H9 (cell line): ENCODE results near the gene MEG3. TPM values are rescaled to one million over a fixed set of nuclear protein-coding genes. Genes with fewer than 3 reads are reported as not detected.

ENCODE experiments used
- DNase-seq: peaks from one replicate; pipeline ENCODE4 v3.0.0-alpha.2; 2017
- H2AFZ ChIP-seq: one replicate; pipeline ENCODE4 v1.6.1; 2013; ENCODE audit warnings: mild to moderate bottlenecking, low read length, control low read depth, moderate library complexity
- H2AK5ac ChIP-seq: 2 replicates; pipeline ENCODE4 v1.6.1; 2013; ENCODE audit warnings: low read length, control low read depth, mixed read lengths; ENCODE audit not compliant: insufficient read length
- H2BK120ac ChIP-seq: one replicate; pipeline ENCODE4 v1.6.1; 2013; ENCODE audit warnings: low read depth, mild to moderate bottlenecking, low read length, control low read depth, inconsistent platforms; ENCODE audit not compliant: poor library complexity, severe bottlenecking
- H2BK12ac ChIP-seq: 2 replicates; pipeline ENCODE4 v1.6.1; 2013; ENCODE audit warnings: low read length, control low read depth, mixed read lengths, low read depth; ENCODE audit not compliant: insufficient read length
- H2BK15ac ChIP-seq: 2 replicates; pipeline ENCODE4 v1.6.1; 2013; ENCODE audit warnings: low read depth, low read length, control low read depth
- H2BK20ac ChIP-seq: one replicate; pipeline ENCODE4 v1.6.1; 2013; ENCODE audit warnings: low read depth, mild to moderate bottlenecking, low read length, control low read depth, inconsistent platforms; ENCODE audit not compliant: poor library complexity, severe bottlenecking
- H2BK5ac ChIP-seq: 2 replicates; pipeline ENCODE4 v1.6.1; 2013; ENCODE audit warnings: low read length, control low read depth, mixed read lengths; ENCODE audit not compliant: insufficient read length
- H3K14ac ChIP-seq: 2 replicates; pipeline ENCODE4 v1.6.1; 2013; ENCODE audit warnings: low read length, control low read depth; ENCODE audit not compliant: insufficient read depth
- H3K18ac ChIP-seq: 2 replicates; pipeline ENCODE4 v1.6.1; 2013; ENCODE audit warnings: low read depth, mild to moderate bottlenecking, mixed read lengths, low read length, control low read depth; ENCODE audit not compliant: insufficient read length
- H3K23ac ChIP-seq: 2 replicates; pipeline ENCODE4 v1.6.1; 2013; ENCODE audit warnings: low read length, control low read depth, mixed read lengths, low read depth; ENCODE audit not compliant: insufficient read length
- H3K23me2 ChIP-seq: 2 replicates; pipeline ENCODE4 v1.6.1; 2013; ENCODE audit warnings: low read depth, mild to moderate bottlenecking, mixed read lengths, low read length, control low read depth; ENCODE audit not compliant: insufficient read length, poor library complexity, severe bottlenecking
- H3K27ac ChIP-seq: 2 replicates; pipeline ENCODE4 v1.5.1; 2013; ENCODE audit warnings: low read length, control low read depth, mixed read lengths, low read depth; ENCODE audit not compliant: insufficient read length
- H3K27me3 ChIP-seq: 2 replicates; pipeline ENCODE4 v1.6.1; 2013; ENCODE audit warnings: low read length, control low read depth, inconsistent platforms; ENCODE audit not compliant: insufficient read depth
- H3K4ac ChIP-seq: 2 replicates; pipeline ENCODE4 v1.6.1; 2013; ENCODE audit warnings: low read depth, mild to moderate bottlenecking, control low read depth, inconsistent platforms, low read length, moderate library complexity
- H3K4me1 ChIP-seq: 2 replicates; pipeline ENCODE4 v1.6.1; 2013; ENCODE audit warnings: low read length, control low read depth, inconsistent platforms; ENCODE audit not compliant: insufficient read depth
- H3K4me2 ChIP-seq: 2 replicates; pipeline ENCODE4 v1.6.1; 2013; ENCODE audit warnings: low read length, control low read depth, mixed read lengths; ENCODE audit not compliant: insufficient read length, insufficient read depth
- H3K56ac ChIP-seq: 2 replicates; pipeline ENCODE4 v1.6.1; 2013; ENCODE audit warnings: low read depth, mild to moderate bottlenecking, mixed read lengths, low read length, control low read depth; ENCODE audit not compliant: insufficient read length
- H3K79me1 ChIP-seq: 2 replicates; pipeline ENCODE4 v1.6.1; 2013; ENCODE audit warnings: low read depth, mild to moderate bottlenecking, moderate library complexity, low read length, control low read depth, inconsistent platforms; ENCODE audit not compliant: insufficient read depth, poor library complexity, severe bottlenecking
- H3K79me2 ChIP-seq: 2 replicates; pipeline ENCODE4 v1.6.1; 2013; ENCODE audit warnings: low read length, control low read depth, inconsistent platforms; ENCODE audit not compliant: insufficient read depth
- H3K9ac ChIP-seq: 2 replicates; pipeline ENCODE4 v1.6.1; 2013; ENCODE audit warnings: low read length, control low read depth, mixed read lengths; ENCODE audit not compliant: insufficient read length; ENCODE audit errors: extremely low read depth
- H3K9me3 ChIP-seq: one replicate; pipeline ENCODE4 v1.6.1; 2013; ENCODE audit warnings: low read depth, low read length, inconsistent platforms; ENCODE audit not compliant: control insufficient read depth
- H3T11ph ChIP-seq: one replicate; pipeline ENCODE4 v1.6.1; 2013; ENCODE audit warnings: mild to moderate bottlenecking, low read length, control low read depth, inconsistent platforms
- H4K20me1 ChIP-seq: one replicate; pipeline ENCODE4 v1.6.1; 2013; ENCODE audit not compliant: control insufficient read depth, insufficient read length, insufficient read depth
- H4K5ac ChIP-seq: 2 replicates; pipeline ENCODE4 v1.6.1; 2013; ENCODE audit warnings: low read depth, mild to moderate bottlenecking, mixed read lengths, low read length, control low read depth; ENCODE audit not compliant: insufficient read length
- H4K8ac ChIP-seq: replicated peaks from 2 replicates; pipeline ENCODE4 v1.6.1; 2013; ENCODE audit warnings: low read length, control low read depth, mixed read lengths, low read depth; ENCODE audit not compliant: insufficient read length
- H4K91ac ChIP-seq: 2 replicates; pipeline ENCODE4 v1.6.1; 2013; ENCODE audit warnings: low read depth, mild to moderate bottlenecking, moderate library complexity, mixed read lengths, low read length, control low read depth; ENCODE audit not compliant: insufficient read length
- H3K27ac Mint-ChIP-seq, 3 experiments: 2 replicates in 2 of 3; 3 replicates in 1 of 3; pipeline ENCODE4 v1.8.0; 2020 to 2021; ENCODE audit warnings: mixed read lengths in 3 of 3, mild to moderate bottlenecking in 1 of 3, moderate library complexity in 1 of 3
- H3K27me3 Mint-ChIP-seq: 2 replicates; pipeline ENCODE4 v1.8.0; 2021; ENCODE audit warnings: low read depth, mild to moderate bottlenecking, moderate library complexity, mixed read lengths
- H3K36me3 Mint-ChIP-seq, 3 experiments: 2 replicates in 2 of 3; 3 replicates in 1 of 3; pipeline ENCODE4 v1.8.0; 2020 to 2021; ENCODE audit warnings: low read depth in 3 of 3, mixed read lengths in 3 of 3; ENCODE audit not compliant: insufficient read depth in 1 of 3
- H3K4me1 Mint-ChIP-seq, 2 experiments: 2 replicates each; pipeline ENCODE4 v1.8.0; 2020; ENCODE audit warnings: mixed read lengths in 2 of 2
- H3K4me3 Mint-ChIP-seq, 2 experiments: 2 replicates in 1 of 2; 3 replicates in 1 of 2; pipeline ENCODE4 v1.8.0; 2020 to 2021; ENCODE audit warnings: mild to moderate bottlenecking in 2 of 2, mixed read lengths in 2 of 2, moderate library complexity in 1 of 2
- H3K9me3 Mint-ChIP-seq, 2 experiments: 2 replicates in 1 of 2; 3 replicates in 1 of 2; pipeline ENCODE4 v1.8.0; 2020; ENCODE audit warnings: mild to moderate bottlenecking in 2 of 2, mixed read lengths in 2 of 2, moderate library complexity in 1 of 2
- CTCF ChIP-seq: fragments of 200-600 bp; sonication (generic); conservative IDR thresholded peaks from 3 replicates; pipeline ENCODE4 v1.8.0; 2021; ENCODE audit warnings: antibody characterized with exemption, mild to moderate bottlenecking
- WGBS: extraction: QIAGEN DNeasy Blood & Tissue Kit; methylation state at CpG from one replicate; pipeline ENCODE4 v1.1.7; 2013; ENCODE audit warnings: missing lambda C conversion rate, low lambda C conversion rate, mixed read lengths; ENCODE audit not compliant: insufficient read length; ENCODE audit errors: extremely low coverage; 5-methylcytosine and 5-hydroxymethylcytosine counted together
- total RNA-seq: library from RNA; stranded (reverse); gene quantifications from 2 replicates; pipeline ENCODE4 v1.2.1, GENCODE V29; 2021

The MEG3 gene
- total RNA-seq, 1 experiment from 2014 or later = 0.52 TPM

DNA sequence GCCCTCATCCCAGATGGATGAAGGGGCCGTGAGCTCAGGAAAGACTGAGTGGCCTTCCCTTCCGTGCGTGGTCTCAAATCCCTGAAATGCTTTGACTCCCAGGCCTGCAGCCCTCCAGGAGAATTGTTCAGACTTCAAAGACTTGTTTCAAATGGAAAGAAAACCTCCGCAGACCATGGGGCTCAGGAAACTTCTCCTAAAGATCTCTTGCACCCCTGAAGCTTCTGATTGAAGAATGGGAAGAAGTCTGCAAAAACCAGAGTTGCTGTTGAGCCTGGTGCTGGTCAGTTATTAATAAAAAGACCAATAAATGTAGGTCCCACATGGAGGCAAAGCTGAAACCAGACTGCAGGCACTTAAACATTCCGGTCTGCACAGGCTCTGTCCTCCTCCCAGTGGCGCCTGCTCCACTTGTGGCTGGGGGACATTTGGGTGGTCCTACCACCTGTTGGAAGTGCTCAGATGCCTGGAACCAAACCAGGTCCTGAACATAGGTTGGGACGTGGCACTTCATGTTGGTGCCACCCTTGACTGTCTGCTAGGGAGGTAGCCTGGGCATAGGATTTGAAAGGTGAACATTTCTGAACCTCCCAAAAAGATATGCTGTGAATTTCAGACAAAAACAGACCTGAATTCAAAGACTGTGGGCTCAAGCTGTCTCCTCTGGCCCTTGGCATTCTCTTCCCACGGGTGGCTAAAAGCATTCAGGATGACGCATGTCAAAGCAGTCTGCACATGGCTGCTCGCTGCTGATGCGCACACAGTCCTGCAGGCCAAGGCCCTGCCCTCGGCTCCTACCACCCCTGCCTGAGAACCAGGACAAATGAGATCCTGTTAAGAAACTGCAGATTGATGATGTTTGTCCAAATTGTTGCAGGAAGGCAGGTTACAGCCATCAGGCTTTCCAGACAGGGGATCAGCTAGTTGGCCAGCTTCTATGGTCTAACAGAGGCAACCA is 36.2 kb upstream of the MEG3 start:
- no peak overlapping the region for H4K8ac ChIP-seq
- no peak overlapping the region for H2BK5ac ChIP-seq
- no peak overlapping the region for H3K27ac ChIP-seq
- no peaks in the 10 kb centered on the region for H3K23me2 ChIP-seq
- H4K5ac ChIP-seq = no peak overlapping the region
- no peaks in the 10 kb centered on the region; a peak in 1 of 5 replicates for H3K9me3 Mint-ChIP-seq
- no peak overlapping the region for H3K4me3 Mint-ChIP-seq
- no peak overlapping the region for H2AK5ac ChIP-seq
- no peaks in the 10 kb centered on the region for H4K20me1 ChIP-seq
- H3K4me1 ChIP-seq = no peaks in the 10 kb centered on the region
- peaks cover 9 to 15% of the 10 kb centered on the region in 2 experiments for H3K4me1 Mint-ChIP-seq
- WGBS = no CpG with 5 or more reads among the region's 12 CpGs
- no peak overlapping the region for H2BK120ac ChIP-seq
- H3K27me3 Mint-ChIP-seq = peaks cover 5% of the 10 kb centered on the region
- no peak overlapping the region for H3K18ac ChIP-seq
- H2AFZ ChIP-seq = no peak overlapping the region
- no peaks in the 10 kb centered on the region for H3K36me3 Mint-ChIP-seq
- no peak overlapping the region for H3K56ac ChIP-seq
- H3T11ph ChIP-seq = no peak overlapping the region
- no peaks in the 10 kb centered on the region for H3K79me1 ChIP-seq
- H2BK15ac ChIP-seq = no peak overlapping the region
- H3K79me2 ChIP-seq = no peaks in the 10 kb centered on the region
- H2BK20ac ChIP-seq = no peak overlapping the region
- H3K27ac Mint-ChIP-seq = peak overlapping the region in 1 of 3 experiments; percentile 14; a peak in 1 of 7 replicates
- DNase-seq = no peak
- H3K14ac ChIP-seq = no peak overlapping the region
- H3K9ac ChIP-seq = no peak overlapping the region
- H3K27me3 ChIP-seq = no peaks in the 10 kb centered on the region
- H3K9me3 ChIP-seq = no peaks in the 10 kb centered on the region
- no peak overlapping the region for H3K4ac ChIP-seq
- no peak for TF ChIP-seq CTCF
- H2BK12ac ChIP-seq = no peak overlapping the region
- no peak overlapping the region for H4K91ac ChIP-seq
- no peak overlapping the region for H3K23ac ChIP-seq
- no peak overlapping the region for H3K4me2 ChIP-seq
